SJSA1 (cell line): ENCODE measurements around the gene IQSEC2. TPM values are rescaled to one million over a fixed set of nuclear protein-coding genes. Genes with fewer than 3 reads are reported as not detected.

ENCODE experiments used
- DNase-seq, 2 experiments: peaks; one replicate each; pipeline ENCODE4 v3.0.0-alpha.2; 2015 to 2020; ENCODE audit warnings: low spot score in 2 of 2, low read depth in 1 of 2
- H3K27ac ChIP-seq: fragments of 250-450 bp; sonication (Bioruptor Pico); 2 replicates; pipeline ENCODE4 v1.5.1; 2020; ENCODE audit warnings: mild to moderate bottlenecking, moderate library complexity
- H3K27me3 ChIP-seq: fragments of 250-450 bp; sonication (Bioruptor Pico); replicated peaks from 2 replicates; pipeline ENCODE4 v1.5.1; 2020; ENCODE audit warnings: mild to moderate bottlenecking, moderate library complexity
- H3K36me3 ChIP-seq: fragments of 250-450 bp; sonication (Bioruptor Pico); 2 replicates; pipeline ENCODE4 v1.5.1; 2020; ENCODE audit warnings: mild to moderate bottlenecking
- H3K4me1 ChIP-seq: fragments of 250-450 bp; sonication (Bioruptor Pico); replicated peaks from 2 replicates; pipeline ENCODE4 v1.6.1; 2021; ENCODE audit warnings: mild to moderate bottlenecking
- H3K4me3 ChIP-seq: fragments of 250-450 bp; sonication (Bioruptor Pico); 2 replicates; pipeline ENCODE4 v1.5.1; 2020; ENCODE audit warnings: mild to moderate bottlenecking
- H3K9me3 ChIP-seq: fragments of 250-450 bp; sonication (Bioruptor Pico); replicated peaks from 2 replicates; pipeline ENCODE4 v1.5.1; 2020; ENCODE audit warnings: mild to moderate bottlenecking
- total RNA-seq: library from RNA; depleted of rRNA; stranded (reverse); fragments of >200 nt; shearing (Covaris generic); gene quantifications from 2 replicates; pipeline ENCODE4 v1.2.3, GENCODE V29; 2014; rRNA removed

Gene IQSEC2
- total RNA-seq = 4.8 and 5.1 TPM in 2 replicates

- Histone ChIP-seq H3K9me3 (no peaks in the 10 kb centered on the region), H3K4me1 (peaks cover 14% of the 10 kb centered on the region), H3K27me3 (no peaks in the 10 kb centered on the region), H3K36me3 (no peaks in the 10 kb centered on the region), H3K27ac (peak within 1 kb of the TSS; percentile 43; the same call in 1 of the 2 replicates), H3K4me3 (peak within 1 kb of the TSS; percentile 42)
- DNase-seq = peak; percentile 70 to 77
These were observed at the start of gene IQSEC2 for GRCh38 chrX:53281321-53281822. Gene IQSEC2, minus strand, starts transcription at chrX:53281584.

GRCh38 chrX:53330331-53330730 lies 48.9 kb upstream of the IQSEC2 start:
- H3K36me3 ChIP-seq = no peaks in the 10 kb centered on the region
- H3K9me3 ChIP-seq = no peaks in the 10 kb centered on the region
- DNase-seq = no peak
- 0 out of 2 replicates have a peak, but pooled peaks cover 2% of the 10 kb centered on the region for H3K27me3 ChIP-seq
- H3K27ac ChIP-seq = no peak overlapping the region
- no peaks in the 10 kb centered on the region for H3K4me1 ChIP-seq
- H3K4me3 ChIP-seq = no peak overlapping the region

- Histone ChIP-seq H3K9me3 (no peaks in the 10 kb centered on the region), H3K4me1 (peaks cover 8% of the 10 kb centered on the region), H3K27ac (no peak overlapping the region), H3K4me3 (no peak overlapping the region), H3K36me3 (no peaks in the 10 kb centered on the region), H3K27me3 (peaks cover 26% of the 10 kb centered on the region)
- no peak for DNase-seq
These were observed 43.4 kb upstream of the IQSEC2 start for GRCh38 chrX:53324803-53325202.

DNA sequence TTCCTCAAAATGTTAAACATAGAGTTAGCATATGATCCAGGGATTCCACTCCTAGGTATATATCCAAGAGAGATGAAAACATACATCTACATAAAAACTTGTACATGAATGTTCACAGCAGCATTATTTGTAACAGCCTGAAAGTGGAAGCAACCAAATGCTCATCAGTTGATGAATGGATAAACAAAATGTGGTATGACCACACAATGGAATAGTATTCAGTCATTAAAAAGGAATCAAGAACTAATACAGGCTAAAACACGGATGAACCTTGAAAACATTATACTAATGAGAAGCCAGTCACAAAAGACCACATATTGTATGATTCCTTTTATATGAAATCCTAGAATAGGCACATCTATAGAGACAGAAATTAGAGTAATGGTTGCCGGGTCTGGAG lies 42.7 kb upstream of the IQSEC2 start:
- H3K36me3 ChIP-seq = no peaks in the 10 kb centered on the region
- no peak overlapping the region for H3K4me3 ChIP-seq
- H3K4me1 ChIP-seq = peaks cover 8% of the 10 kb centered on the region
- H3K27me3 ChIP-seq = peaks cover 32% of the 10 kb centered on the region
- DNase-seq = no peak
- H3K27ac ChIP-seq = no peak overlapping the region
- H3K9me3 ChIP-seq = no peaks in the 10 kb centered on the region

DNA sequence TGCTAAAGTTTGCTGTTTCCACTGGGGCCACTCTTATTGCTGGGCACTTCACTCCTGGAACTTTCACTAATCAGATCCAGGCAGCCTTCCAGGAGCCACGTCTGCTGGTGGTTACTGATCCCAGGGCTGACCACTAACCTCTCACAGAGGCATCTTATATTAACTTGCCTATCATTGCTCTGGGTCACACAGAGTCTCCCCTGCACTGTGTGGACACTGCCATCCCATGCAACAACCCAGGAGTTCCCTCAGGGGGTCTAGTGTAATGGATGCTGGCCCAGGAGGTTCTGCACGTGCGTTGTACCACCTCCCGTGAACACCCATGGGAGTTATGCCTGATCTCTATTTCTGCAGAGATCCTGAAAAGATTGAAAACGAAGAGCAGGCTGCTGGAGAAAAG lies 41.8 kb upstream of the IQSEC2 start:
- H3K36me3 ChIP-seq = no peaks in the 10 kb centered on the region
- peaks cover 35% of the 10 kb centered on the region for H3K27me3 ChIP-seq
- DNase-seq = no peak

GRCh38 chrX:53321943-53322497 lies 40.6 kb upstream of the IQSEC2 start:
- H3K27me3 ChIP-seq = peaks cover 35% of the 10 kb centered on the region
- H3K27ac ChIP-seq = no peak overlapping the region
- no peaks in the 10 kb centered on the region for H3K9me3 ChIP-seq
- H3K4me1 ChIP-seq = peaks cover 8% of the 10 kb centered on the region
- no peak overlapping the region for H3K4me3 ChIP-seq
- no peak for DNase-seq
- no peaks in the 10 kb centered on the region for H3K36me3 ChIP-seq

More for the DNA sequence above, 41.8 kb upstream of the IQSEC2 start:
- Histone ChIP-seq H3K4me3 (no peak overlapping the region), H3K9me3 (no peaks in the 10 kb centered on the region), H3K27ac (no peak overlapping the region), H3K4me1 (peaks cover 8% of the 10 kb centered on the region)

DNA sequence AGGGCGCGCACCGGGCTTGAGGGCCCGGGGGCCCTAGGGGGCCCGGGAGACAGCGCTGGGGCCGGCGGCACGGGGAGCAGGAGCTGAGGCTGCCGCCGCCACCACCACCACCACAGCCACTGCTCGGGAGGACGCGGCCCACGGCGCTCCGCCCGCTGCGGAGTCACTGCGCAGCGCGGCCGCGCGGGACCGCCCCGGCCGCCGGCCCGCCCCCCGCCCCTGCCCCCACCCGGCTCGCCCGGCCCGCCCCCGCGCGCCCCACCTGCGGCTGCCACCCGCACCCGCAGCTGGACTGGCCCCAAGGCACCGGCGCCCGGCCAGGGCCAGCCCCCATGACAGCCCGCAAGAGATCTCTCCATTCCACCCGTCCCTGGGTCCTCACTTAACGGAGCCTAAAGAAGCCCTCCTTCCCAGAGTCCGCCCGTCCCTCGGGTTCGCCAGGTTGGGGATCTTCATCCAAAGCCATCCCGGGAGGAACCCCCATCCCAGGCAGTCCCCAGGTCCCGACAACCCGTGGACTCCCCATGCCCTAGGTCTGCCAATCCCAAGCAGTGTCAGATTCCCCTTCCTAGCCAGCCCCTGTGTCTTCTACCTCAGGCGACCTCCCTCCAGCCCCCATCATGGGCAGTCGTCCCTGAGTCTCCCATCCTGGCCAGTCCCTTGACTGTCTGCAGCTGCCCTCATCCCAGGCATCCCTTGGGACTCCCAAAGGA lies 40.0 kb upstream of the IQSEC2 start:
- peaks cover 8% of the 10 kb centered on the region for H3K4me1 ChIP-seq
- no peak overlapping the region for H3K27ac ChIP-seq
- peak overlapping the region; percentile 29 for H3K4me3 ChIP-seq
- peaks cover 35% of the 10 kb centered on the region for H3K27me3 ChIP-seq
- H3K9me3 ChIP-seq = no peaks in the 10 kb centered on the region
- H3K36me3 ChIP-seq = no peaks in the 10 kb centered on the region
- no peak for DNase-seq

DNA sequence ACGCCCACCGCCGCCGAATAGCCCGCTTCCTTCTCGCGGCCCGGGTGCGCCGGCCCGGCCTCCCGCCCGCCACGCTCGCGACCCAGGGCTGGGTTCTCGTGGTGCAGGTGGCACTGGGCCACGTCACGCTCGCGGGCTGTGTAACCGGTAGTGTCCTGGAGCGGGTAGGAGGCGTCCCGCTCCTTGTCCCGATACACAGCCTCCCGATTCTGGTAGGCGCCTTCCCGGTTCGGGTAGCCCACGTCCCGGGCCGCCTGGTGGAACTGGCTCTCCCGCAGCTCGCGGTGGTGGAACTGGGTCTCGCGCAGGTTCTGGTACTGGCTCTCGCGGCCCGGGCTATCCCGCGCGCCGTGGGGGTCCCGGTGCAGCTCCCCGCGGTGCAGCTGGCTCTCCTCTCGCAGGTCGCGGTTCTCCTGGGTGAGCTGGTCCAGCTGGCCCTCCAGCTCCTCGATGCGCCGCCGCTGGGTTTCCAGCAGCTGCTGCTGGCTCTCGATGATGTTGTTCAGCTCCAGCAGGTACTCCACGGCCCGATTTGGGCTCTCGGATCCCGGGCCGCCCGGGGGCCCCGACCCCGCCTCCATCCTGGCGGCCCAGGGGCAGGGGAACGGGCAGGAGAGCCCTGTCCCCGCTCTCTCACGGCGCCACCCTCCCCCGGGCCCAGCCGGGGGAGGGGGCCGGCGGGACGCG lies 39.3 kb upstream of the IQSEC2 start:
- Histone ChIP-seq H3K4me3 (peak overlapping the region; percentile 29), H3K36me3 (no peaks in the 10 kb centered on the region), H3K4me1 (peaks cover 8% of the 10 kb centered on the region), H3K27me3 (peaks cover 35% of the 10 kb centered on the region), H3K27ac (no peak overlapping the region), H3K9me3 (no peaks in the 10 kb centered on the region)
- DNase-seq = no peak

- no peaks in the 10 kb centered on the region for H3K9me3 ChIP-seq
- no peak overlapping the region for H3K4me3 ChIP-seq
- no peak overlapping the region for H3K27ac ChIP-seq
- peaks cover 8% of the 10 kb centered on the region for H3K4me1 ChIP-seq
- peaks cover 35% of the 10 kb centered on the region for H3K27me3 ChIP-seq
- H3K36me3 ChIP-seq = no peaks in the 10 kb centered on the region
- no peak for DNase-seq
These were observed 38.5 kb upstream of the IQSEC2 start for GRCh38 chrX:53319614-53320542.

- Histone ChIP-seq H3K4me3 (no peak overlapping the region), H3K27me3 (peaks cover 35% of the 10 kb centered on the region)
- no peak for DNase-seq
These were observed 37.5 kb upstream of the IQSEC2 start for GRCh38 chrX:53318766-53319353.

GRCh38 chrX:53317365-53318069 lies 36.1 kb upstream of the IQSEC2 start:
- Histone ChIP-seq H3K27ac (no peak overlapping the region), H3K27me3 (peaks cover 29% of the 10 kb centered on the region), H3K4me1 (peaks cover 14% of the 10 kb centered on the region), H3K36me3 (no peaks in the 10 kb centered on the region), H3K9me3 (no peaks in the 10 kb centered on the region), H3K4me3 (no peak overlapping the region)
- peak; percentile 44 to 57 for DNase-seq

More at GRCh38 chrX:53318766-53319353, 37.5 kb upstream of the IQSEC2 start:
- H3K4me1 ChIP-seq = peaks cover 8% of the 10 kb centered on the region
- H3K36me3 ChIP-seq = no peaks in the 10 kb centered on the region
- H3K27ac ChIP-seq = no peak overlapping the region
- H3K9me3 ChIP-seq = no peaks in the 10 kb centered on the region

DNA sequence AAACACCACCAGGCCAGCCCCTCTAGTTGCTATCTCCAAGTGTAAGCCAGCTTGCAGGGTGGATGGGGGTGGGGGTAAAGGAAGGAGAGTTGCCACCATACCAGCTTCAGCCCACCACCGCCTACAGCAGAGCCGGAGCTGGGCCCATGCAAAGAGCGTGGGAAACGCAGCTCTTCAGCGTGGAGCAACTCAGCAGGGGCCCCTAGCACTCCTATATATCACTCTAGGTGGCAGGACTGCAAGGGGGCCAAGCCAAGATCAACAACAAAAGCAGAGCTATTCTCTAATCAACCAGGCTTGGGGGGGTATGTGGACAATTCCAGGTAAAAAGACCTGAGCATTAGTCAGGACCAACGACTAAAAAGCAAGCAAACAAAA lies 35.5 kb upstream of the IQSEC2 start:
- H3K9me3 ChIP-seq = no peaks in the 10 kb centered on the region
- H3K4me3 ChIP-seq = no peak overlapping the region
- no peaks in the 10 kb centered on the region for H3K36me3 ChIP-seq
- H3K27me3 ChIP-seq = peaks cover 22% of the 10 kb centered on the region
- H3K27ac ChIP-seq = no peak overlapping the region
- no peak for DNase-seq
- H3K4me1 ChIP-seq = peaks cover 14% of the 10 kb centered on the region
